HG03442 (cell line): ENCODE measurements around the gene COX7B.
"Not testable (repeated sequence)": the region's sequence is repeated elsewhere in the genome, so short reads cannot be mapped to it uniquely, and the experiment has no call there.

Source experiments
- ATAC-seq: cut with Tn5 transposase; IDR thresholded peaks from one replicate; pipeline ENCODE4 v1.9.1; 2021; ENCODE audit warnings: mild to moderate bottlenecking, moderate library complexity; ENCODE audit not compliant: unreplicated experiment

Gene COX7B

DNA sequence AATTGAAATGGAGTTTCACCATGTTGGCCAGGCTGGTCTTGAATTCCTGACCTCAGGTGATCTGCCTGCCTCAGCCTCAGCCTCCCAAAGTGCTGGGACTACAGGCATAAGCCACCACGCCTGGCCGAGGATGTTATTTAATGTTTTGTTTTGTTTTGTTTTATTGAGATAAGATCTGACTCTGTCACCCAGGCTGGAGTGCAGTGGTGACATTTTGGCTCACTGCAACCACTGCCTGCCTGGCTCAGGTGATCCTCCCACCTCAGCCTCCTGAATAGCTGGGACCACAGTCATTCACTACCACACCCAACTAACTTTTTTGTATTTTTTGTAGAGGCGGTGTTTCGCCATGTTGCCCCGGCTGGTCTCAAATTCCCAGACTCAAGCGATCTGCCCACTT, 45.8 kb downstream of the COX7B start:
- ATAC-seq: not testable (repeated sequence)

DNA sequence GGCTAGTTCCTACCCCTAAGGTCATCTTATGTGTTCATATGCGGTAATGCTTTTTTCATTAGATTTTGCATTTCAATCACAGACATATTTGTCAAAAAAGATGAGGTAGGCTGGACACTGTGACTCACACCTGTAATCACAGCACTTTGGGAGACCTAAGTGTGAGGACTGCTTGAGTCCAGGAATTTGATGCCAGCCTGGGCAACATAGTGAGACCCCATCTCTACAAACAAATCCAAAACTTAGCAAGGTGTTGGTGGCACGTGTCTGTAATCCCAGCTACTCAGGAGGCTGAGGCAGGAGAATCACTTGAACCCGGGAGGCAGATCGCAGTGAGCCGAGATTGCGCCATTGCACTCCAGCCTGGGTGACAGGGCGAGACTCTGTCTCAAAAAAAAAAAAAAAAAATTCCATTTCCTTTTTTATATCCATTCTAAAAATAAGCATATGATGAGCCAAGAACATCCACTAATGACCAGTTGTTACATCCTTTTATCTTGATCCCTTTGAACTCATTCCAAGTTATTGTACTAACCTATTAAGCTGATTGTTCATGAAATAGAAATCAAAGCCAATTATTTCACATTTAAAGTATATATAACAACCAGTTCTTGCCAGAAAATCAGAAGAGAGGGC, 46.8 kb downstream of the COX7B start:
- no peak for ATAC-seq

DNA sequence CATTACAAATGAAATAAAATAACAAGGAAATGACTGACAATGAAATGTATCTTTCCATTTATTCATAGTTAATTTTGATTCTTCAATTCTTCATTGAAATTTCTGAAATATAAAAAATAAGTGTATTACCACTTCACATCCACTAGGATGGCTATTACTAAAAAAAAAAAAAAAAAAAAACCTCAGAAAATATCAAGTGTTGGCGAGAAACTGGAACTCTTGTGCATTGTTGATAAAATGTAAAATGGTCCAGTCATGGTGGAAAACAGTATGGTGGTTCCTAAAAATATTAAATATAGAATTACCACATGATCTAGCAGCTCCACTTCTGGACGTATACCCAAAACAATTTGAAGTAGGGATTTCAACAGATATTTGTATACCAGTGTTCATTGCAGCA, 47.3 kb downstream of the COX7B start:
- ATAC-seq: no peak

DNA sequence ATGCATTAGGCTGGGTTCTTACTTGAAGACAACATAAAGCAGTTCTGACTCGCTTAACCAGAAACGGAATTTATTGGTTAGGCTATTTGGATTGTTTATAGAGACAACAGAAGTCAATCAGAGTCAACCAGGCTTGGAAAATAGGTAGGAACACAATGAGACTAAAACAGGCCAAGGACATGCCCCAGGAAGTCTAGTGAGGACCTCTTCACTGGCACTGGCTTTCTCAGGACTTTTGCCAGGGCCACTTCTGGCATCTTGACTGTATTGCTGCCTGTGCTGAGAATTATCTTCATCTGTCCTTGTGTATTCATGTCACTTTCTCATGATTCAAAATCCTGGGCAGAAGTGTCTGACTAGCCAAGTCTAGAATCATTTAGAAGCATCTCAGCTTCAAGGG, 50.6 kb downstream of the COX7B start:
- no peak for ATAC-seq

DNA sequence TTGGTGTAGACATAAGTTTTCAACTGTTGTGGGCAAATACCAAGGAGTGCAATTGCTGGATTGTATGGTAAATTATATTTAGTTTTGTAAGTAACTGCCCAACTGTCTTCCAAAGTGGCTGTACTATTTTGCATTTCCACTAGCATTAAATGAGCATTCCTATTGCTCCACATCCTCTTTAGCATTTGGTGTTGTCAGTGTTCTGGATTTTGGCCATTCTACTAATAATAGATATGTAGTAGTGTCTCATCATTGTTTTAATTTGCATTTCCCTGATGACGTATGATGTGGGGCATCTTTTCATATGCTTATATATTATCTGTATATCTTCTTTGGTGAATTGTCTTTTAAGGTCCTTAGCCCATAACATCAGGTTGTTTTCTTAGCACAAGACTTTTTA, 52.9 kb downstream of the COX7B start:
- ATAC-seq: no peak

DNA sequence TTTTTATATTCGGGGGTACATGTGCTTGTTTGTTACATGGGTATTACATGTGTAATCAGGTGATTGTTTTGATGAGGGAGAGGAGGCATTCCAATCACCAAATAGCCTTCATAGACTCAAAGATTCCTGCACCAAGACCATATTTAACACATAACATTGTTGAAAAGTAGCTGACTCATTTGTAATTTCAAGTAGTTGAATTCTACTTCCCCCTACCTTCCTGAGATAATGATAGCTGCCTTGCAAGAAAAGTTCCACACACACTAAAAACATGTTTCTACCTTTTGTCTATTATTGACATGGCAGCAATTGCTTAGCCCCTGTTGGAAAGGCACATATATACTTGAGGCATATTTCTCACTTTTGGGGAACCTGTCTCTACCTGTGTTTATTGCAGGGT, 54.0 kb downstream of the COX7B start:
- ATAC-seq: no peak

DNA sequence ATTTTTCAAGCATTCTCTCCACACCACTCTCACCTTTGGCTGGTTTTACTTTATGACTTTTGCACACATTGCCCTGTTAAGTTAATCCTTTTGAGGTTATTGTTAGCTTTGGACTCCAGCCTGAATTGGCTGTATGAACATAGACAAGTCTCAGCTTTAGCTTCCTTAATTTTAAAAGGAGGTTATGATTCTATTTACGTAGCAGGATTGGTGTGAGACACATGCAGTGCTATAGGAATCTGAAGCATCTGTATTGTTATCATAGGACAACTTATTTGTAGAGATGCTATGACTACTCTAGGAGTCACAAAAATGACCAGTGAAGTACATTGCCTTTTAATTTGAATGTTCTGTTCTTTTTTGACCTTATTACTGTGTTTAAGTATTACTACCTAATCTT, 54.4 kb downstream of the COX7B start:
- no peak for ATAC-seq
